Right cardiac atrium (tissue), 5 donors: ENCODE results near the gene KLRK1. TPM values are rescaled to one million over a fixed set of nuclear protein-coding genes. Genes with fewer than 3 reads are reported as not detected.
"Not testable (repeated sequence)": the region's sequence is repeated elsewhere in the genome, so short reads cannot be mapped to it uniquely, and the experiment has no call there.

ENCODE experiments used
- ATAC-seq, 2 donors: fragments of 200-7000 bp; cut with Tn5 transposase; one replicate each; pipeline versions ENCODE4 v1.8.0 to v1.9.1; 2020; ENCODE audit warnings: moderate library complexity in 2 of 2, mild to moderate bottlenecking in 1 of 2
- DNase-seq, 3 donors: peaks; one replicate each; pipeline ENCODE4 v3.0.0-alpha.2; 2020
- H3K27ac ChIP-seq: one replicate; pipeline ENCODE4 v1.5.1; 2013; ENCODE audit warnings: mild to moderate bottlenecking, low read length, control low read depth, moderate library complexity
- H3K27me3 ChIP-seq: one replicate; pipeline ENCODE4 v1.6.1; 2013; ENCODE audit not compliant: control insufficient read depth, insufficient read depth
- H3K4me1 ChIP-seq: one replicate; pipeline ENCODE4 v1.6.1; 2013; ENCODE audit warnings: low read length; ENCODE audit not compliant: control insufficient read depth, insufficient read depth
- H3K4me3 ChIP-seq: one replicate; pipeline ENCODE4 v1.5.1; 2013; ENCODE audit warnings: low read length, control low read depth
- H3K9me3 ChIP-seq: one replicate; pipeline ENCODE4 v1.6.1; 2013; ENCODE audit warnings: low read length; ENCODE audit not compliant: control insufficient read depth
- WGBS: extraction: QIAGEN DNeasy Blood & Tissue Kit; methylation state at CpG from one replicate; pipeline ENCODE4 v1.1.7; 2013; 5-methylcytosine and 5-hydroxymethylcytosine counted together
- intact Hi-C, 4 donors: fragments of 100-400 bp; cut with DNase I; formaldehyde crosslinking; loops; one replicate each; pipeline versions ENCODE4 v1.11.0 to v1.14.0; 2022 to 2023
- polyA plus RNA-seq: library from polyadenylated mRNA; stranded (reverse); fragments of 200-250 nt; gene quantifications from one replicate; pipeline ENCODE4 v1.2.3, GENCODE V29; 2013
- total RNA-seq, 4 donors: library from RNA; stranded (reverse); fragmentation: NEBNext Ultra II Directional; extraction: Animal tissue kit (Norgen Biotek cat#: 25700); gene quantifications; one replicate each; pipeline ENCODE4 v1.2.1, GENCODE V29; 2021
- donor health status: healthy with polysubstance abuse.
- donor health status: DM: no; HTN: yes; CAD: no.
- donor health status: DM: no; HTN: no; CAD: no.
- donor health status: DM: no; HTN: yes; CAD: no; lungs with severe emphysema.
- donor health status: DM: yes; HTN: yes; CAD: no.

Gene KLRK1
- total and polyA plus RNA-seq, 5 donors, result 0.39 to 0.97 (median 0.59) TPM

DNA sequence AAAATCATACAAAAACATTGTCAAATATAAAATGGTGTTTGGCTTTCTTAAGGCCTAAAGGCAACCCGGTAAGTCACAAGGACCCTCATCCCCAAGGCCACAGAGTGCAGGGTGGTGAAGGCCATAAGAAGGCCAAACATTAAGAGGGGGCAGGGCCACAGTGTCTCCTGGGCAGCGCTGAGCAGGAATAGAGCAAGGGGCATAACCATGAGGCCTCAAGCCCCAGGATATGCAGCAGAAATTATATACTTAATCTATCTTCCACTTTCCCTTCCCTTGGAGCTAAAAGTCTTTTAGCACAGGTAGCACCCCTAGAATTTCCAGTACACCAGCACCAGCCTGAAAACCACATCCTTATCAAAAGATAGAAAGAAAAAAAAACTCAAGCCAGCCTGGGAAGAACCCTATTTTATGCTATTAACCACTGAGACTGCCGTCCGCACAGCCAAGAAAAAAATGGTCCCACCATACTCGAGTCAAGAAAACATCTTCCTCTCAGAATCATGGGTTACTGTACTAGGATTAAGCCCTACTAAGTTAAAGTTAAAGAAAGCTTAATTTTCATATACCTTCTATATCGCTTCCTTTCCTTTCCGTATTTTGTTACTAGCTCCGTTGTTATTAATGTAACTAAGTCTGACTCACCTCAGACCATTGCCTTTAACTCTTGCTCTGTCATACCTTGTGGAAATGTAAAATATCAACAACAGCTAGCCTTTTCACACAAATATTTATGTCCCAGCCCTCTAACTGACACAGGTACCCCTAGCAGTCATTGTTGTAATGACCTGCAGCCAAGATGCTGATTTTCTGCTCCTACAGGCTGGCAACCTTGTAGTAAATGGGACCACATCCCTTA is 20.1 kb downstream of the KLRK1 start:
- H3K4me1 ChIP-seq, result peaks cover 6% of the 10 kb centered on the region
- intact Hi-C loops, result no loop called here
- ATAC-seq, result no peak

DNA sequence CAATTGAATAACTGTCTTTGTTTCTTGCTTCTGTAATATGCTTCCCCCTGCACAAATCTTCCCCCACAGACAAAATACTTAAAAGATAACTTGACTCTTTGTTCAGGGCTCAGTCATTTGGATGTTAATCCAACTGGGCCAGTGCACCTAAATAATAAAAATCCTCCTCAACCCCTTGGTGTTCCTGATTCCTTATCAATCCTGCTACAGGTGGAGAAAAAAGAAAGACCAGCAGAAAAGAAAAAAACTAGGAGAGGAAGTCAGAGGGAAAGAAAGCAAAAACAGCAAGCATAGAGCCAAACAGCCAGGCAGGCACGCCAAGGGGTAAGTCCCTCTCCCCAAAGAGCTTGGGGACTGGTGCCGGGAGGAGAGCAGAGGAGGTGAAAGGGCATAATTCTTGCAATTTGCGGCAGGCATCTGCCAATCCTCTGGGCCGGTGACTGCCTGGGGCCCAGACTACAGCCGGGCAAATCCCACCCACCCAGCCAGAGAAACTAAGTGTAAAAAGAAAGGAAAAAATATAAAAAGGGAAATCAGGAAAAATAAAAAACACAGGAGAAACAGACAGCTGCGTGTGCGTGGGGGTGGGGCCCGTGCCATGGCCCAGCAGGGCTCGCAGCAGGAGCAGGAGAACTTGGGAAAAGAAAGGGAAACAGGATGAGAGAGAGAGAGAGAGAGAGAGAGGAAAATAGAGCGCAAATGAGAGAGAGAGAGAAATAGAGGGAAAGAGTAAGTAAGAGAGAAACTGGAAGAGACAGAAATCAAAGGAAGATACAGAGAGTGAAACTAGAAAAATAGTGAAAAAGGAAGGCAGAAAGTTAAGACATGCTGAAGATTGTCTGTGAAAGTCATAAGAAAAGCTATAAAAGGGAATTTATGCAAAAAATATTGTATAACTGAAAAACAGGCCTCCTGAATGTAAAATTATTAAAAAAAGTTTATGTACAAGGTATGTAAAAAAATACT is 21.4 kb downstream of the KLRK1 start:
- no peak for ATAC-seq
- H3K4me3 ChIP-seq, result no peak overlapping the region
- 77% methylated on average over 10 of the region's 10 CpGs for WGBS
- H3K4me1 ChIP-seq, result peaks cover 6% of the 10 kb centered on the region
- peak; percentile 33 to 75 (median 53) for DNase-seq
- H3K9me3 ChIP-seq, result no peaks in the 10 kb centered on the region
- intact Hi-C loops, result no loop called here
- H3K27ac ChIP-seq, result peak overlapping the region; percentile 48
- H3K27me3 ChIP-seq, result no peaks in the 10 kb centered on the region

More for the DNA sequence above, 20.1 kb downstream of the KLRK1 start:
- Histone ChIP-seq H3K4me3 (no peak overlapping the region), H3K27me3 (no peaks in the 10 kb centered on the region), H3K27ac (no peak overlapping the region), H3K9me3 (no peaks in the 10 kb centered on the region)
- WGBS, result 92% methylated on average over 8 of the region's 8 CpGs
- DNase-seq, result no peak

DNA sequence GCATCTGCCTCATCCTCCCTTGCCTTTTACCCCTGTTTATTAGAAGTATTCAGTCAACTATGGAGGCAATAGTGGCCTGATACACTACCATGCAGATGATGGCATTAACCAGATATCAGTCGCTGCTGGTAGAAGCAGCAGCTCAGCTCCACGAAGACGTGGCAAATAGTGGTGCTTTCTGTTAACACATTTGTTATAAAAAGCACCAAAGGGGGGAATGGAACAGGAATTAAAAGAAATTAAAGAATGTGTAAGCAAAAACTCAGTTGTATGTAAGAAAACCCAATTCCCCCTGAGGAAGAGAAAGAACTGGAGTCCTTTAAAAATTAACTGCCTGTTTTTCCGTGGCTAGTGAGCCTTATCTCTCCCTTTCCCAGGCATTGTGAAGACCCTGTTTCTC is 22.1 kb downstream of the KLRK1 start:
- intact Hi-C loops, DNase-seq, H3K4me3 ChIP-seq, H3K4me1 ChIP-seq, H3K27me3 ChIP-seq, ATAC-seq, H3K27ac ChIP-seq, H3K9me3 ChIP-seq: not testable (repeated sequence)
- 69% methylated on average over 4 of the region's 4 CpGs for WGBS

DNA sequence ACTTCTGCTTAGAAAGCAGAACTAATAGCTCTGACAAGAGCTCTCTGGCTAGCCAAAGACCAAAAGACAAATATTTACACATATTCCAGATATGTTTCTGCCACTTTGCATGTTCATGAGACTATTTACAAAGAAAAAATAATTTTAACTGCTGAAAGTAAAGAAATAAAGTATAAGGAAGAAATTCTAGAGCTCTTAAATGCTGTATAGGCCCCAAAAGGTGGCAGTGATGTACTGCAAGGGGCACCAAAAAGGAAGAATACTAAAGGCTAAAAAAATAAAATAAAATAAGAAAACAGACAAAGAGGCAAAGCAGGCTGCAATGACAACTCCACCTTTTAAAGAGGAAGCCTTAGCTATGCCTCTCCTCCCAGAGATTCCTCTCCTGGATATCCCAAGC is 23.0 kb downstream of the KLRK1 start:
- Histone ChIP-seq H3K4me1 (peaks cover 4% of the 10 kb centered on the region), H3K4me3 (no peak overlapping the region), H3K27ac (no peak overlapping the region), H3K27me3 (no peaks in the 10 kb centered on the region), H3K9me3 (no peaks in the 10 kb centered on the region)
- intact Hi-C loops, result no loop called here
- no peak for DNase-seq
- ATAC-seq, result no peak

DNA sequence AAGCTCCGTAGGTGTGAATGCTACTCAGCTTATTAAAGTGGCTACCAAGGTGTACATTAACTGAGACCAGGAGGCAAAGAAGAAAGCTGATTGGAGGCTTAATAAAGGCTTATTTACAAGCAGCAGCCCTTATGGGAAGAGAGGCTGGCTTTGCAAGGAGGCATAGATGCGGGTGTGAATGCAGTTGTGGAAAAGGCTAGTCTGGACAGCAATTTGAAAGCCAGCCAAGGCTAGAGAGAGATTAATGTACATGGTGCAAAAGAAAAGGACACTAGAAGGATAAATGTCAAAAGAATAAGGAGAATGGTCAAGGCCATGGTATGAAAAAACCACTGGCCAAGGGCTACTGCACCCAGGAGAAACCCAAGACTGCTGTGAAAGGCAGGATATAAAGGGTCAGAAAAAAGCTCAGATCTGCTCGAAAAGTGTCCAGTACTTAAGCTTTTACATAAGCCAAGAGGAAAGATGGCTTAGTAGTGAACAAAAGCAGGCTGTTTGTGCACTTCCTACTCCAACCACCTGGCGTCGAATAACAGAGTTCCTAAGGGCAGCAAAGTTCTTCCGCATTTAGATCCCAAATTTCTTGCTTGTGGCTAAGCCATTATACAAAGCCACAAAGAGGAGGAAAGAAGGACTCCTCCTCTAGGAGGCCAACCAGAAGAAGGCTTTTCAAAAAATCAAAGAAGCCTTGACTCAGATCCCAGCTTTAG is 24.0 kb downstream of the KLRK1 start:
- intact Hi-C loops, result no loop called here
- Histone ChIP-seq H3K4me1 (peaks cover 4% of the 10 kb centered on the region), H3K4me3 (peak overlapping the region; percentile 92), H3K27me3 (no peaks in the 10 kb centered on the region), H3K9me3 (no peaks in the 10 kb centered on the region), H3K27ac (peak overlapping the region; percentile 53)
- 29% methylated on average over 6 of the region's 6 CpGs for WGBS
- DNase-seq (no peak), ATAC-seq (no peak)

DNA sequence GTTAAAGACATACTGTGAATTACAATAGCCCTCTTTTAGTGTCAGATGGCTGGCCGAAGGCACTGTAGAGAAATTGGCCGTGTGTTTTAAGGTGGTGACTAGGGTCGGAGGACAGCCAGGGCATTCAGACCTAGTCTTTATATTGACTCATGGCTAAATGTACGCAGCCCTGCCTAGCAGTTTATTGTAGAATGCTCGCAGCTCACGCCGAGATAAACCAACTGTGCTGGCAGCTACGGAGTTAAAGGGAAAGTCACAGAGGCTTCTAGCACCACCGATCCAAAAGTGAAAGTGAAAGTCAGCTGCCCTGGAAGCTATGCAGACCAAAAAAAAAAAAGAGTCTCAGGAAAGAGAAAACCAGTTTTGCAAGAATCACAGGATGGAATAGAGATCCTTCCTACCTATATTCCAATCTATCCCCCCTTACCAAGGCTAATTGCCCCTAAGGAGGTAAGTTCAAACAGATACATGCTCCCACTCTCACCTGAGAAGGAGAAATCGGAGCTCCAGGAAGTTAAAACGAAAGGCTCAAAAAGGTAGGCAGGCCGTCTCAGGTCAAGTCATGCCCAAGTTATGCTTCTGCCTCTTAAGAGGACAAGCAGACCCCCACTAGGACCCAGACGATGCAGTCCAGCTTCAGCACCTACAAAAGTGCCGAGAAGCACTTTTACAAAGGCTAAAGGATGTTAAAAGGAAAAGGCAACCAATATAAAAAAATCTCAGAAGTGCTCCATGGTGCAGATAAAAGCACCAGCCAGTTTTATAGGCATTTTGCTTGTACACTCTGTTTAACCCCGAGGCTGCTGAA is 24.8 kb downstream of the KLRK1 start:
- intact Hi-C loops, result no loop called here

DNA sequence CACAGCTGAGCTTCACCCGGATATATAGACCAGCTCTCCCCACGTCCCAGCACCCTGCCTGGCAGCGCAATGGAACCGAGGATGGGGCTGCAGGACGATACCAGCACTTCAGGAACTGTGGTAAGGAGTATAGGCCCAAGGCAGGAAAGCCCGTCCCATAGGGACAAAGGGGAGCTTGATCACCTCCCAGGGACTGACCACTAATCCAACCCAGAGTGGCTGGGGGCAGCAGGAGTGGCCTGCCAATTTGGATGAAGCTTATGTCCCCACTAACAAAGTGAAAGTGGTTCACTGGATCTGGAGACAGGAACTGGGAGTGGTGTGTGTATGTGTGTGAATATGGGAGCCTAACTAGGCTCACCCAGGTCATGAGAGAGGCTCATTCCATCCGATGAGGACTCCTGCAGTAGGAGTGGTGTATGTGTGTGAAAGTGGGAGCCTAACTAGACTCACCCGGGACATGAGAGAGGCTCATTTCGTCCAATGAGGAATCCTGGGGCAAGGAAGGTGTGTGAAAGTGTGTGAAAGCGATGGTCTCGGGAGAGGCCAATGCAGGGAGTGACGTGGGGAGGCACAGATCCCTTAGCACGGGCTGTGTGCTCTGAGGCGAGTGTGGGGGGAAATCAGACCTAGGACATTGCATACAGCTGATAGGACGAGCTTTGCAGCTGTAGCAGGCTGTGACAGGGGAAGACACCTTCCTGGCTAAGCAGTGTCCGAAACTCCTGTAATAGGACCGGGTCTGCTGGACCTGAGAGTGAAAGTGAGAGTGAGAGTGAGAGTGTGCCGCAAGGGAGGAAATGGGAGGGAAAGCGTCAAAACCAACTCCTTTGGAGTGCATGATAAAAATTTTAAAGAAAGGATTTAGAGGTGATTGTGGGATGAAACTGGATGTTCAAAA is 25.7 kb downstream of the KLRK1 start:
- intact Hi-C loops, result no loop called here
- Histone ChIP-seq H3K9me3 (no peaks in the 10 kb centered on the region), H3K4me3 (peak overlapping the region; percentile 92), H3K4me1 (peaks cover 4% of the 10 kb centered on the region), H3K27me3 (no peaks in the 10 kb centered on the region), H3K27ac (peak overlapping the region; percentile 87)
- DNase-seq, result peak; percentile 35 to 62 (median 56)
- 13% methylated on average over 19 of the region's 19 CpGs for WGBS
- peak; percentile 75 to 89 for ATAC-seq

More for the DNA sequence above, 24.8 kb downstream of the KLRK1 start:
- Histone ChIP-seq H3K27me3 (no peaks in the 10 kb centered on the region), H3K27ac (peak overlapping the region; percentile 94), H3K4me3 (peak overlapping the region; percentile 92), H3K4me1 (peaks cover 4% of the 10 kb centered on the region), H3K9me3 (no peaks in the 10 kb centered on the region)
- WGBS, result under 1% methylated on average over 15 of the region's 15 CpGs
- peak; percentile 85 to 91 for ATAC-seq
- peak; percentile 28 to 78 (median 60) for DNase-seq

DNA sequence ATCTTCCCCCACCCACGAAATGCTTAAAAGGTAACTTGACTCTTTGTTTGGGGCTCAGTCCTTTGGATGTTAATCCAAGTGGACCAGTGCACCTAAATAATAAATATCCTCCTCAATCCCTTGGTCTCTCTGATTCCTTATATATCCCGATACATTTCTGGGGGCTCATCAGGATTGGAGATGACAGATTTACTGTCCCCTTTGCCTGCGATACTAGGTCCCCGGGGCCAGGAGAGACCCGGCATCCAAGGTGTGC is 26.3 kb downstream of the KLRK1 start:
- DNase-seq (no peak), ATAC-seq (no peak)
- Histone ChIP-seq H3K4me1 (peaks cover 4% of the 10 kb centered on the region), H3K27me3 (no peaks in the 10 kb centered on the region), H3K27ac (peak overlapping the region; percentile 87), H3K4me3 (peak overlapping the region; percentile 92), H3K9me3 (no peaks in the 10 kb centered on the region)
- intact Hi-C loops, result no loop called here
- 60% methylated on average over 5 of the region's 5 CpGs for WGBS

DNA sequence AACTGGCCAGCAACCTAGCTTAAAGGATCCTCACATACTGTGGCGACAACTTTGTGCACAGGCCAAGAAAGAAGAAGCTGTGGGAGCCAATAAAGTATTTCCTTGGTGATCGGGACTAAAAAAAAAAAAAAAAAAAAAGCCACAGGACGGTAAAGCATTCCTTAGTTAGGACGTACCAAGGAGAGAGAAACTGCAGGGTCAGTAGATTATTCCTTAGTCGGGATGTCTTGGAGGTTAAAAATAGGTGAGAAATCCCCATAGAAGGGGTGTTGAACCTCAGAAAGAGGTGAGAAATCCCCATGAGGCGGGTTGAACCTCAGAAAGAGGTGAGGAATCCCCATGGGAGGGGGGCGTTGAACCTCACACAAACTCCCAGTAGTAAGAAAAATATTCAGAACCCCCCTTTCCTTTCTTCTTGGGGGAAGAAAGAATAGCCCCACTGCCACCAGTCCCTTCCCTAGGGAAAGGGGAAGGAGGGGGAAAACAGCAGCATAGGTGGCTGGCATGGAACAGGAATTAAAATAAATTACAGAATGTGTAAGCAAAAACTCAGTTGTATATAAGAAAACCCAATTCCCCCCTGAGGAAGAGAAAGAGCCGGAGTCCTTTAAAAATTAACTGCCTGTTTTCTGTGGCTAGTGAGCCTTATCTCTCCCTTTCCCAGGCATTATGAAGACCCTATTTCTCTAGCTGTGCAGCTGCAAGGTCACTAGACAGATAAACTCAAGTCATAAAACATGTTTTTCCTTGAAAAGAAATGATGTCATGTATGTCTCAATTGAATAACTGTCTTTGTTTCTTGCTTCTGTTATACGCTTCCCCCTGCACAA is 26.8 kb downstream of the KLRK1 start:
- no peaks in the 10 kb centered on the region for H3K9me3 ChIP-seq
- H3K27ac ChIP-seq, result no peak overlapping the region
- WGBS, result 56% methylated on average over 9 of the region's 9 CpGs
- peaks cover 4% of the 10 kb centered on the region for H3K4me1 ChIP-seq
- no peak for ATAC-seq
- DNase-seq, result no peak
- H3K4me3 ChIP-seq, result no peak overlapping the region
- intact Hi-C loops, result no loop called here
- no peaks in the 10 kb centered on the region for H3K27me3 ChIP-seq
